ENCODE measurements around the gene ROBO1. TPM values are rescaled to one million over a fixed set of nuclear protein-coding genes. Genes with fewer than 3 reads are reported as not detected.

The ROBO1 gene
- total and polyA plus RNA-seq, 2 experiments from 2014 or later, result 18.8 to 31.9 TPM

DNA sequence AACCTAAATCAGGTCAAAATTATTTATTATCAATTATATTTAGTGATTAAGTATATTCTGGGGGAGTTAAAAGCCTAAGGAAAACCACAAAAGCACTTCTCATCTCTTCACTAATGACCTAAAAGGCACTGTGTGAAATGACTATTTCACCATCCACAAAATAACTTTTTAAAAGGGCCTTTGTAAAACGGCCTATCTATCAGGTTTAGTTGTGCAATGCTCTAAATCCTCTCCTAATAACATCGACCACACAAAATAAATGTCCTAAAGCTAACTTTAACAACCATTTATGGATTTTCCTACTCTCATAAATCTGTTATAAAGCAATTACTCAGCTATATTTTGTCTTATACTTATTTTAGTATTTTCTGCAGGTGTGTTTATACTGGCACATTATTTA lies 1066.3 kb downstream of the ROBO1 start:
- no peak for TF ChIP-seq EZH2 (IDR thresholded peaks at IDR 0.05; ENCODE audit: insufficient read depth, poor library complexity, severe bottlenecking)
- no peak for TF ChIP-seq EZH2phosphoT487 (IDR thresholded peaks at IDR 0.05; ENCODE audit: insufficient read depth, low read depth)
- Histone ChIP-seq H3K4me1 (ENCODE audit: insufficient read depth) (no peaks in the 10 kb centered on the region), H3F3A (ENCODE audit: insufficient read depth) (no peaks in the 10 kb centered on the region), H3K4me3 (no peak overlapping the region), H3K9me2 (ENCODE audit: insufficient read depth) (no peaks in the 10 kb centered on the region), H3K27me3 (replicated peaks; ENCODE audit: insufficient read depth) (no peaks in the 10 kb centered on the region), H3K9me3 (ENCODE audit: low read depth) (no peaks in the 10 kb centered on the region), H2AFZ (no peak overlapping the region), H3K36me3 (ENCODE audit: low read depth) (no peaks in the 10 kb centered on the region), H3K9ac (no peak overlapping the region), H4K20me1 (ENCODE audit: insufficient read depth) (no peaks in the 10 kb centered on the region), H3K79me2 (ENCODE audit: insufficient read depth) (no peaks in the 10 kb centered on the region), H3K27ac (no peak overlapping the region), H3K4me2 (ENCODE audit: unreplicated experiment) (no peak overlapping the region)
- in situ Hi-C loops (cut with MboI), result no loop called here
- 30 to 39% methylated on average over 2 of the region's 2 CpGs for WGBS, 2 experiments (ENCODE audit: low coverage in 1 of 2, low lambda C conversion rate in 2 of 2, missing lambda C conversion rate in 2 of 2)
- no peak for DNase-seq

DNA sequence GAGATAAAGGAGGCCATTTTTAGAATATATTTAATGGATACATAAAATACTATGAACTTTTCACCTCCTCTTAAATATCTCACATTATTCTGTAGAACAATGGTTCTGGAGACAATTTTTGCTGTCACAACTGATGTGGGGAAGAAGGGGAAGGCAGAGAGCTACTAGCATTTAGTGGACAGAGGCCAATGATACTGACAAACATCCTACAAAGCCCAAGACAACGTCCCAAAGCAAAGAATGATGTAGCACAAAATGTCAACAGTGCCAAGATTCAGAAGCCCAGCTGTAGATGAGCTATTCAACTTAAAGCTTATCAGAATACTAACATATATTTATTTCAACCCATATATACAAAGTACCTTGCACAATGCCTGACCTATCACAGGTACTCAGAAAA lies 1069.4 kb downstream of the ROBO1 start:
- H3K27ac ChIP-seq, result no peak overlapping the region
- H3K36me3 ChIP-seq (ENCODE audit: low read depth), result no peaks in the 10 kb centered on the region
- WGBS, 2 experiments (ENCODE audit: low coverage in 1 of 2, low lambda C conversion rate in 2 of 2, missing lambda C conversion rate in 2 of 2), result 38 to 45% methylated on average over 1 of the region's 1 CpG
- no peaks in the 10 kb centered on the region for H3K9me3 ChIP-seq (ENCODE audit: low read depth)
- no peak overlapping the region for H3K9ac ChIP-seq
- H3K4me2 ChIP-seq (ENCODE audit: unreplicated experiment), result no peak overlapping the region
- H3F3A ChIP-seq (ENCODE audit: insufficient read depth), result no peaks in the 10 kb centered on the region
- H3K9me2 ChIP-seq (ENCODE audit: insufficient read depth), result no peaks in the 10 kb centered on the region
- no peaks in the 10 kb centered on the region for H3K4me1 ChIP-seq (ENCODE audit: insufficient read depth)
- DNase-seq, result no peak
- H3K27me3 ChIP-seq (replicated peaks; ENCODE audit: insufficient read depth), result no peaks in the 10 kb centered on the region
- TF ChIP-seq EZH2 (IDR thresholded peaks at IDR 0.05; ENCODE audit: insufficient read depth, poor library complexity, severe bottlenecking) (no peak), EZH2phosphoT487 (IDR thresholded peaks at IDR 0.05; ENCODE audit: insufficient read depth, low read depth) (no peak)
- in situ Hi-C loops (cut with MboI), result no loop called here
- H3K4me3 ChIP-seq, result no peak overlapping the region
- H3K79me2 ChIP-seq (ENCODE audit: insufficient read depth), result no peaks in the 10 kb centered on the region
- H2AFZ ChIP-seq, result no peak overlapping the region
- no peaks in the 10 kb centered on the region for H4K20me1 ChIP-seq (ENCODE audit: insufficient read depth)

DNA sequence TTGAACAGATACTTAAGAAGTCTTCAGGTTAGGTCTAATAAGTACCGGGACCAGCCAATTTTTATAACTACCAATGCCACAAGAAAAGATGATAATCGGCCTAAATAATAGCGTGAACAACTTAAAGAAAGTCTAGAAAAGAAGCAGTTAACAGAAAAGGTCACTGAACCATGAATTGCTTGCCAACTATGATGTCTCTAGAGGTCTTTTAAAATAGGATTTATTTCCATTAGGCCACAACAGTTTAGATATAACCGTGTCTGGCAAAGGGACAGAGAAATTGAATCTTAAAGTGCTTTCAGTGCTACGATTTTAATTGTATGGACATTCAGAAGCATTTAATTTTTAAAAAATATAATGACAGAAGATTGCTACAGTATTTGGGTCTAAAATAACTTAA lies 1070.4 kb downstream of the ROBO1 start:
- Histone ChIP-seq H3K9me2 (ENCODE audit: insufficient read depth) (no peaks in the 10 kb centered on the region), H3K27me3 (replicated peaks; ENCODE audit: insufficient read depth) (no peaks in the 10 kb centered on the region), H3F3A (ENCODE audit: insufficient read depth) (no peaks in the 10 kb centered on the region), H2AFZ (no peak overlapping the region), H3K4me1 (ENCODE audit: insufficient read depth) (no peaks in the 10 kb centered on the region), H3K9me3 (ENCODE audit: low read depth) (no peaks in the 10 kb centered on the region), H3K79me2 (ENCODE audit: insufficient read depth) (no peaks in the 10 kb centered on the region), H4K20me1 (ENCODE audit: insufficient read depth) (no peaks in the 10 kb centered on the region), H3K4me2 (ENCODE audit: unreplicated experiment) (no peak overlapping the region), H3K27ac (no peak overlapping the region), H3K36me3 (ENCODE audit: low read depth) (no peaks in the 10 kb centered on the region), H3K4me3 (no peak overlapping the region), H3K9ac (no peak overlapping the region)
- DNase-seq, result no peak
- WGBS, 2 experiments (ENCODE audit: low coverage in 1 of 2, low lambda C conversion rate in 2 of 2, missing lambda C conversion rate in 2 of 2), result 92 to 96% methylated on average over 5 of the region's 5 CpGs
- TF ChIP-seq EZH2phosphoT487 (IDR thresholded peaks at IDR 0.05; ENCODE audit: insufficient read depth, low read depth), result no peak
- TF ChIP-seq EZH2 (IDR thresholded peaks at IDR 0.05; ENCODE audit: insufficient read depth, poor library complexity, severe bottlenecking), result no peak
- in situ Hi-C loops (cut with MboI), result no loop called here

DNA sequence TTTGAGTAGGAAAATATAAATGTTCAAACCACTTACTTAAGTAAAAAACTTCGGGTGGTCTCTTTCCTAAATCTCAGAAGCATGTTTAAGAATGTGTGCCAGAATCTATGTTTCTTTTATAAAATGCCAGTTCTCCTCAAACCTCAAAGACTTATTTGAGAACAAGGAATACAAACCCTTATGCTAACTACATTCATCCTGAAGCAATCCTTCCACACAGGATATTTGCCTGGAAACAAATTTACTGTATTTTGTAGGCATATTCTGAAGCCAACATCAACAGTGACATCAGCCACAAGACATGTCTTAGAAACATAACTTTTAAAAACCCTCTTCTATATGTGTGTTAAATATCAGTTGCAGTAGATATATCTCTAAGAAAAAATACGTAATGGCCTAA lies 1077.0 kb downstream of the ROBO1 start:
- Histone ChIP-seq H3K36me3 (ENCODE audit: low read depth) (no peaks in the 10 kb centered on the region), H3K4me3 (no peak overlapping the region), H3K9ac (no peak overlapping the region), H3K4me1 (ENCODE audit: insufficient read depth) (peaks cover 9% of the 10 kb centered on the region), H3K27ac (no peak overlapping the region), H2AFZ (no peak overlapping the region), H3K79me2 (ENCODE audit: insufficient read depth) (no peaks in the 10 kb centered on the region), H3F3A (ENCODE audit: insufficient read depth) (0 out of 2 replicates have a peak, but pooled peaks cover 4% of the 10 kb centered on the region), H3K9me3 (ENCODE audit: low read depth) (no peaks in the 10 kb centered on the region), H3K27me3 (replicated peaks; ENCODE audit: insufficient read depth) (no peaks in the 10 kb centered on the region), H4K20me1 (ENCODE audit: insufficient read depth) (no peaks in the 10 kb centered on the region), H3K9me2 (ENCODE audit: insufficient read depth) (no peaks in the 10 kb centered on the region), H3K4me2 (ENCODE audit: unreplicated experiment) (no peak overlapping the region)
- TF ChIP-seq EZH2phosphoT487 (IDR thresholded peaks at IDR 0.05; ENCODE audit: insufficient read depth, low read depth), result no peak
- TF ChIP-seq EZH2 (IDR thresholded peaks at IDR 0.05; ENCODE audit: insufficient read depth, poor library complexity, severe bottlenecking), result no peak
- peak; percentile 58 for DNase-seq
- in situ Hi-C loops (cut with MboI), result no loop called here
- 3 to 7% methylated on average over 2 of the region's 2 CpGs for WGBS, 2 experiments (ENCODE audit: low coverage in 1 of 2, low lambda C conversion rate in 2 of 2, missing lambda C conversion rate in 2 of 2)

DNA sequence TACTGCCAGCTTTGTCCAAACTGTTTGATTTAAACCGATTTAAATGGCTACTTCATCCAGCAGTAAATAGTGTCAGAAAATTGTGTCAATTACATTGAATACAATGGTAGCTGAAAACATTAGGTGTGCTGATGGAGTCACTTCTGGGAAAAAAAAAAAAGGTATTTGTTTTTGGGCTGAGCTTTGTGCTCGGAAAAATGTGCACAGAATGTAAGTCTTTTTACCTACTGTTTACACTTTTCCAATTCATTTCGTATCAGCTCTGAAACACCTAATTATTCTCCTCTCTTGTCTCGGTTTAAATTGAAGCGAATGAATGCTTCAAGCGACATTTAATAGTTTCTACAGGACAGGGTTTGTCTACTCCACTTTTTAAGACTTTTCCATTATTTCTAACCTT lies 1078.4 kb downstream of the ROBO1 start:
- no peaks in the 10 kb centered on the region for H3K9me3 ChIP-seq (ENCODE audit: low read depth)
- no peak overlapping the region for H3K4me2 ChIP-seq (ENCODE audit: unreplicated experiment)
- H3K9ac ChIP-seq, result no peak overlapping the region
- no peak overlapping the region for H3K4me3 ChIP-seq
- H3K9me2 ChIP-seq (ENCODE audit: insufficient read depth), result no peaks in the 10 kb centered on the region
- no peak for DNase-seq
- H3K27me3 ChIP-seq (replicated peaks; ENCODE audit: insufficient read depth), result no peaks in the 10 kb centered on the region
- no peak overlapping the region for H3K27ac ChIP-seq
- H3F3A ChIP-seq (ENCODE audit: insufficient read depth), result 0 out of 2 replicates have a peak, but pooled peaks cover 4% of the 10 kb centered on the region
- in situ Hi-C loops (cut with MboI), result no loop called here
- H3K79me2 ChIP-seq (ENCODE audit: insufficient read depth), result no peaks in the 10 kb centered on the region
- WGBS, 2 experiments (ENCODE audit: low coverage in 1 of 2, low lambda C conversion rate in 2 of 2, missing lambda C conversion rate in 2 of 2), result 95 to 98% methylated on average over 6 of the region's 6 CpGs
- H3K4me1 ChIP-seq (ENCODE audit: insufficient read depth), result peaks cover 9% of the 10 kb centered on the region
- TF ChIP-seq EZH2phosphoT487 (IDR thresholded peaks at IDR 0.05; ENCODE audit: insufficient read depth, low read depth), result no peak
- no peak for TF ChIP-seq EZH2 (IDR thresholded peaks at IDR 0.05; ENCODE audit: insufficient read depth, poor library complexity, severe bottlenecking)
- H4K20me1 ChIP-seq (ENCODE audit: insufficient read depth), result no peaks in the 10 kb centered on the region
- H3K36me3 ChIP-seq (ENCODE audit: low read depth), result 0 out of 2 replicates have a peak, but pooled peaks cover 7% of the 10 kb centered on the region
- no peak overlapping the region for H2AFZ ChIP-seq
